Bronchial epithelial cell (primary cell): ENCODE measurements around the gene MEP1A. TPM values are rescaled to one million over a fixed set of nuclear protein-coding genes. Genes with fewer than 3 reads are reported as not detected.

Experiments used
- DNase-seq: peaks from one replicate; pipeline ENCODE4 v3.0.0-alpha.2; 2010; ENCODE audit warnings: low read depth
- FAIRE-seq: peaks from 2 replicates; lab custom pipeline; 2011; peaks lifted over from hg19 to GRCh38; lab: Jason Lieb, UNC
- H3K27me3 ChIP-seq: 2 replicates; pipeline ENCODE4 v1.5.1; 2011; ENCODE audit warnings: low read length; ENCODE audit not compliant: control insufficient read depth, insufficient read depth
- H3K36me3 ChIP-seq: 2 replicates; pipeline ENCODE4 v1.5.1; 2011; ENCODE audit warnings: low read length; ENCODE audit not compliant: control insufficient read depth, insufficient read depth
- H3K4me3 ChIP-seq: 2 replicates; pipeline ENCODE4 v1.5.1; 2011; ENCODE audit warnings: mild to moderate bottlenecking, low read depth, low read length, control low read depth
- CTCF ChIP-seq: IDR thresholded peaks from 2 replicates; pipeline ENCODE4 v1.5.1; 2011; ENCODE audit warnings: mild to moderate bottlenecking, moderate library complexity, low read length, control low read depth, inconsistent platforms; ENCODE audit not compliant: insufficient read depth, severe bottlenecking
- total RNA-seq: library from RNA; depleted of rRNA; stranded (reverse); fragments of >200 nt; gene quantifications from 2 replicates; pipeline ENCODE4 v1.2.1, GENCODE V29; 2014

MEP1A gene
- total RNA-seq, 1 donor from 2014 or later: not detected

GRCh38 chr6:46781478-46782378 is 11.5 kb upstream of the MEP1A start:
- FAIRE-seq: no peak
- H3K4me3 ChIP-seq: no peak overlapping the region
- TF ChIP-seq CTCF: peak; percentile 52
- peak; percentile 71 for DNase-seq
- no peaks in the 10 kb centered on the region for H3K27me3 ChIP-seq
- H3K36me3 ChIP-seq: no peaks in the 10 kb centered on the region

DNA sequence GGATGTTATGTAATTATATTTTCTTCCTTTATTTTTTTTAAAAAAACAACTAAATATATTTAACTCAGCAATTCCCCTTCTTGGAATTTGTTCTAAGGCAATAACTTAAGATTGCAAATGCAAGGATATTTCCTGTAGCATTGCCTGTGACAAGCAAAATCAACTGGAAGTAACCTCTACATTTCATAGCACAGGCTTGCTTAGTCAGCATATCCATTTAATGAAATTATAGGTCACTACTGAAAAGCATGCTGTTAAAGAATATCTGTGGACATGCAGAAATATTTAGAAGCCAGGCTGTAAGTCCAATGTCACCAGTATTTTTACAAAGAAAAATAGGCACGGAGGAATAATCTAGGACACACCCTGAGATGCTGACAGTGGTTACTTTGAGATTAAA is 8.7 kb upstream of the MEP1A start:
- FAIRE-seq (no peak), DNase-seq (no peak)
- H3K27me3 ChIP-seq: no peaks in the 10 kb centered on the region
- H3K4me3 ChIP-seq: no peak overlapping the region
- TF ChIP-seq CTCF: no peak
- no peaks in the 10 kb centered on the region for H3K36me3 ChIP-seq

- no peak overlapping the region for H3K4me3 ChIP-seq
- no peaks in the 10 kb centered on the region for H3K36me3 ChIP-seq
- no peaks in the 10 kb centered on the region for H3K27me3 ChIP-seq
- FAIRE-seq (no peak), DNase-seq (no peak)
- TF ChIP-seq CTCF: no peak
These were observed 5.2 kb upstream of the MEP1A start for GRCh38 chr6:46787871-46788540.

DNA sequence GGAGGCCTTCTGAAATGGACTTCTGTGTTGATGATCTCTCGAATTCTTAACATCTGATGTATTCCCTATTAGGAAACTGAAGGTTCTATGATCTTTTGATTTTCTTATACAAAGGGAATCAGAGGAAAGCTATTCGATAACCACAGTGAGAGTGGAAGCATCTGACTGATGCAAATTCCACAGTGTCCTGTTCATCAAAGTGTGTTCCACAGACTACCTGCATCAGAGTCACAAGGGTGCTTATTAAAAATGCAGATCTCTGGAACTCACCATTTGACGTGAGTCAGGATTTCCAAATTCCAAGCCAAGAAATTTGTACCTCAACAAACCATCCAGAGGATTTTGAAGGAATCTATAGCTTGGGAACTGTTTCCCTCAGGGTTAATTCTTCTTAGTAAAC is 4.4 kb upstream of the MEP1A start:
- Histone ChIP-seq H3K36me3 (no peaks in the 10 kb centered on the region), H3K27me3 (no peaks in the 10 kb centered on the region), H3K4me3 (no peak overlapping the region)
- DNase-seq (no peak), FAIRE-seq (no peak)
- no peak for TF ChIP-seq CTCF

DNA sequence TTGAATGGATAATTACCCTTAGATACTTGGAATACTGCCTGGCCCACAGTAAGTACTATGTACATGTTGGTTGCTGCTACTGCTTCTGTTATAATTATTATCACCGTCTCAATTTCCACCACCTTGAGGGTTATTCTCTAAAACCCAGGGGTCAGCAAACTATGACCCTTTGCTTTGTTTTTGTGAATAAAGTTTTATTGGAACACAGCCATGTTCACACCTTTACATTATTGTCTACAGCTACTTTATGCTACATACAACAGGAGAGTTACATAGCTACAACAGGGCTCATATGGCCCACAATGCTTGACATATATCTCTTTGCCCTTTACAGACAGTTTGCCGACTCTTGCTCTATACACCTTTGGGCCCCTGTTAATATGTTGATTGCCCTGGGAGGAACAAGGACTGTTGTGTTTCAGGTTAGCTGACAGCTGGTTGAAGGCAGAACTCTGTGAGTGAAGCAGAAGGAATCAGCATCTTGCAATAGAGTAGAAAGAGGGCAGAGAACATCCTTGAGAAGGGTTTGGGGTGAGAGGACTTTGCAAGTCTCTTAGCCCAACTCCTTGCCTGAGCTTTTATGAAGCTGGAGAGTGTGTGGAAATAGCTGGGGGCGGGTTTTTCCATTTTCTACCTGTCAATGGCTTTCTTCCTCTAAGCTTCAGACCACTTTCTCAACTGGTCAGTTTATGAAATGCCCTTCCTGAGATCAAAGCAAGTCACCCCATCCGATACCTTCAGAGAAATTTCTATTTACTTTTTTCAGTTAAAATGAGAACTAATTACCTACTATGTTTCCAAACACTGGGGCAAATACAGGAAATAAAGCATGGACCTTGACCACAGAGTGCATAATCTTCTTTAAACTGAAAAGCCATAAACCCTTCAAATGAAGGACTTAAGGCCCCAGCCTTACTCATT is 3.5 kb upstream of the MEP1A start:
- Histone ChIP-seq H3K27me3 (no peaks in the 10 kb centered on the region), H3K36me3 (no peaks in the 10 kb centered on the region), H3K4me3 (no peak overlapping the region)
- no peak for TF ChIP-seq CTCF
- DNase-seq: no peak
- FAIRE-seq: peak; percentile 43
